ENCODE data around the gene SUSD3.

SUSD3 gene

DNA sequence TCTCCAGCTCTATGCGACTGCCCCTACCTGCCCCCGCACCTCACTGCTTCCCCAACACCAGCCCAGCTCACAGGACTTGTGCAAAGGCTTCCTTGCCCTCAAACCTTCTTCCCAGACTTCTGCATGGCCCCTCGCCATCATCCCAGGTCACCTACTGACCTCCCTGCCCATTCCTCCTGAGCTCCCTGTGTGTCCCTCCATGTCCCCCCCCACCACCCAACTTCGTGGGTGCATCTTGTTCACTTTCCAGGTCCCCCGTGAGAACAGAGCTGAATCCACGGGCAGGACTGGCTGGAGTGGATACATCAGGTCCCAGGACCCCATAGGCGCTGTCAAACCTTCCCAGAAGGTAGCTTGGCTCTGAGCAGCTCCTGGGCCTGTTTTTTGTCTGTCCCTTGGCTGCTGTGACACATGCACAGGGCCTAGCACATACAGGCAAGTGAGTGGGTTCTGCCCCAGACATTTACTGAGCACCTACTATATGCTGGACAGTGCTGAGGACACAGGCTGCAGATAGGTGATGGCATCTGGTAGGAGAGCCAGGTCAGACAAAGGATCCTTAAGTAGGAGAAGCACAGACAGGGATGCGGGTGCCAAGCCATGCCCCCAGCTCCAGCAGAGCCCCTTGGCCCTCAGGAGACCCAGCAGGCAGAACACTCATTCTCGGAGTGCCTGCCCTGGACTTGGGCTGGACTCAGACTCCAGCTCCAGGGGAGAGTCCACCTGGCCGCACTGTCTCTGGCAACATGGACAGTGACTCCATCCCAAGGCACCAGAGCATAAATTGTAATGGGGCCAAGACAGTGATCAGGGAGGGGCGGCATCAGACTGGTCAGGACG lies 60.6 kb downstream of the SUSD3 start:
- in situ Hi-C loops (cut with HindIII; ENCODE audit: low sequenced_read_pairs): no loop called here
- H3K4me3 ChIP-seq (ENCODE audit: low read depth, low read length): no peak overlapping the region
- TF ChIP-seq CTCF (IDR thresholded peaks at IDR 0.05; ENCODE audit: low read depth, low read length): no peak

DNA sequence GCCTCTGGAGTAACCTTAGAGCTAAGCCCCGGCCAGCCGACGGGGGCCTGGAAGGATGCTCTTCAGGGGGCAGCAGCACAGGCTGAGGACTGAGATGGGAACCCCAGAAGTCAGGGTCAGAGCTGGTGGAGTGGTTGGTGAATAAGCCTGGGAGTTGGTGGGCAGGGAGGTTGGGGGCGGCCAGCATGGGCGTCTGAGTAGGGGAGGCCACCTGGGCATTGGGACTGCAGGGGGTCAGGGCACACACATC lies 61.1 kb downstream of the SUSD3 start:
- no peak overlapping the region for H3K4me3 ChIP-seq (ENCODE audit: low read depth, low read length)
- no peak for TF ChIP-seq CTCF (IDR thresholded peaks at IDR 0.05; ENCODE audit: low read depth, low read length)
- no peak for DNase-seq (ENCODE audit: low read depth, low spot score)
- in situ Hi-C loops (cut with HindIII; ENCODE audit: low sequenced_read_pairs): no loop called here

More for the DNA sequence above, 60.6 kb downstream of the SUSD3 start:
- no peak for DNase-seq (ENCODE audit: low read depth, low spot score)

GRCh38 chr9:93119953-93120845 lies 61.7 kb downstream of the SUSD3 start:
- in situ Hi-C loops (cut with HindIII; ENCODE audit: low sequenced_read_pairs): no loop called here
- TF ChIP-seq CTCF (IDR thresholded peaks at IDR 0.05; ENCODE audit: low read depth, low read length): peak; percentile 56
- DNase-seq (ENCODE audit: low read depth, low spot score): peak; percentile 95
- H3K4me3 ChIP-seq (ENCODE audit: low read depth, low read length): no peak overlapping the region

GRCh38 chr9:93120846-93121315 lies 62.4 kb downstream of the SUSD3 start:
- in situ Hi-C loops (cut with HindIII; ENCODE audit: low sequenced_read_pairs): no loop called here
- no peak for TF ChIP-seq CTCF (IDR thresholded peaks at IDR 0.05; ENCODE audit: low read depth, low read length)
- no peak overlapping the region for H3K4me3 ChIP-seq (ENCODE audit: low read depth, low read length)
- DNase-seq (ENCODE audit: low read depth, low spot score): no peak

GRCh38 chr9:93121316-93122241 lies 63.1 kb downstream of the SUSD3 start:
- in situ Hi-C loops (cut with HindIII; ENCODE audit: low sequenced_read_pairs): no loop called here
- DNase-seq (ENCODE audit: low read depth, low spot score): no peak
- TF ChIP-seq CTCF (IDR thresholded peaks at IDR 0.05; ENCODE audit: low read depth, low read length): no peak
- no peak overlapping the region for H3K4me3 ChIP-seq (ENCODE audit: low read depth, low read length)

GRCh38 chr9:93122721-93123221 lies 64.3 kb downstream of the SUSD3 start:
- in situ Hi-C loops (cut with HindIII; ENCODE audit: low sequenced_read_pairs): no loop called here
- H3K4me3 ChIP-seq (ENCODE audit: low read depth, low read length): no peak overlapping the region
- no peak for TF ChIP-seq CTCF (IDR thresholded peaks at IDR 0.05; ENCODE audit: low read depth, low read length)
- no peak for DNase-seq (ENCODE audit: low read depth, low spot score)
